Pancreas (tissue), 10 donors: ENCODE results near the gene C11orf98. TPM values are rescaled to one million over a fixed set of nuclear protein-coding genes. Genes with fewer than 3 reads are reported as not detected.

ENCODE experiments used
- ATAC-seq, 4 donors: fragments of 200-7000 bp; cut with Tn5 transposase; one replicate each; pipeline versions ENCODE4 v1.8.0 to v1.9.1; 2020; ENCODE audit warnings: mild to moderate bottlenecking in 4 of 4, moderate library complexity in 4 of 4
- DNase-seq, 6 donors: peaks; one replicate each; pipeline ENCODE4 v3.0.0-alpha.2; 2020
- FAIRE-seq: peaks from 2 replicates; lab custom pipeline; 2012; peaks lifted over from hg19 to GRCh38; lab: Jason Lieb, UNC
- H3K27ac ChIP-seq, 4 donors: fragments of 200-600 bp; sonication (generic); 1 replicate in 3 of 4; 2 replicates in 1 of 4; pipeline versions ENCODE4 v1.5.0 to v1.8.0; 2020
- H3K27me3 ChIP-seq, 4 donors: fragments of 200-600 bp; one replicate each; pipeline ENCODE4 v1.8.0; 2021
- H3K36me3 ChIP-seq, 3 donors: fragments of 200-600 bp; sonication (generic) in 1 of 3; one replicate each; pipeline versions ENCODE4 v1.5.0 to v1.8.0; 2020 to 2021
- H3K4me1 ChIP-seq, 3 donors: fragments of 200-600 bp; one replicate each; pipeline ENCODE4 v1.8.0; 2021
- H3K4me3 ChIP-seq, 4 donors: fragments of 200-600 bp; sonication (generic) in 2 of 4; one replicate each; pipeline versions ENCODE4 v1.5.0 to v1.8.0; 2020 to 2021
- H3K9me3 ChIP-seq, 4 donors: fragments of 200-600 bp; one replicate each; pipeline ENCODE4 v1.8.0; 2021
- WGBS, 2 donors: extraction: QIAGEN DNeasy Blood & Tissue Kit; methylation state at CpG; one replicate each; pipeline ENCODE4 v1.1.7; 2013; 5-methylcytosine and 5-hydroxymethylcytosine counted together
- intact Hi-C, 3 donors: fragments of 100-400 bp; cut with DNase I; formaldehyde crosslinking; loops; one replicate each; pipeline versions ENCODE4 v1.11.1 to v1.14.2; 2022
- polyA plus RNA-seq, 2 donors: library from polyadenylated mRNA; stranded (reverse); fragments of 200-250 nt; gene quantifications; one replicate each; pipeline ENCODE4 v1.2.3, GENCODE V29; 2013
- total RNA-seq, 6 donors: library from RNA; stranded (reverse); fragmentation: NEBNext Ultra II Directional in 4 of 6; extraction: Animal tissue kit (Norgen Biotek cat#: 25700) in 4 of 6; gene quantifications; one replicate each; pipeline versions ENCODE4 v1.2.1 to v1.2.4, GENCODE V29; 2021 to 2023
- TF ChIP-seq, protein P1 (sequence below), 4 donors: fragments of 200-600 bp; sonication (generic) in 3 of 4; IDR thresholded peaks; one replicate each; pipeline versions ENCODE4 v1.5.0 to v1.8.0; 2021; ENCODE audit warnings: antibody characterized with exemption in 4 of 4
- donor health status: healthy with polysubstance abuse.
- donor health status: DM: no; HTN: no; CAD: no; lungs with moderate emphysema.
- donor health status: DM: no; HTN: no; CAD: no.
- donor health status: control.
- donor health status: control.
- donor health status: Bipolar disorder and iron deficiency.
- donor health status: DM: yes; HTN: yes; CAD: no.
- donor health status: DM: no; HTN: no; CAD: no.
- donor health status: DM: no; HTN: no; CAD: no.
- donor health status: DM: yes; HTN: yes; CAD: no.

C11orf98 gene
- total and polyA plus RNA-seq, 8 donors = 13.2 to 70.8 (median 18.3) TPM

DNA sequence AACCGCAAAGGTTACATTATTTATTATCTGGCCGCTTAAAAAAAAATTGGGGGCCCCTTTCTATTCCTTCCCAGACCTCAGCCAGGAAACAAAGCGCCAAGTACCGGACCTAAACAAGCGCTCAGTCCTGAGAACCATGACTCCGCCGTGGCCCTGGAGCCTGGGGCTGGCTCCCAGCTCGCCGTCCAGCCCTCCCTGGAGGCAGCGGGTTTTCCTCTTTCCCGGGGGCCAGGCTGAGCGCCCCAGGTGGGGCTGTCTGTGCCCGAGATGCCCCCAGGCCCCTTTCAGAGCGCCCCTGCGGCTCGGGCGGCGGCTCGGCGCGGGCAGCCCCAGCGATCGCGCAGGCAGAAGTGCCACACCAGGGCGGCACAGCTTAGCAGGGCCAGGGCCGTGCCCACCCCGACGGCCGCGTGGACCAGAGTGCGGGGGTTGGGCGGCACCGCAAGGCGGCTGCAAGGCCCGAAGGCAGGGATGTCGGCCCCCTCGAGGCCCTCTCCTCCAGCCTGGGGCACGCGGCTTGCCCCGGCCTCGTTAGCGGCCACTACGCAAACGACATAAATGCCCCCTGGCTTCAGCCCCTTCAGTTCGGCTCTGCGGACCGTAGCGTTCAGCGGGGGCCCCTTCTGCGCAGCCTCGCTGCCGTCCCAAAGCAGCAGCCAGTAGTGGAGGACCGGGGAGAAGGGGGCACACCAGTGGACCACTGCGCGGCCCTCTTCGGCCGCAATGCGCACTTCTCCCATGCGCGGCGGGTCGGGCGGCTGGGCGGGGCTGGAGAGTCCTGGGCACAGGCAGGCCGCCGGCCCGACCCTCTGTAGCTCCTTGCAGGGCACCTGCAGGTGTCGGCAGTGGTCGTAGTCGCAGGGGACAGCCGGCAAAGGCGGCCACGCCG lies 22.7 kb upstream of the C11orf98 start:
- TF ChIP-seq, protein P1, sequence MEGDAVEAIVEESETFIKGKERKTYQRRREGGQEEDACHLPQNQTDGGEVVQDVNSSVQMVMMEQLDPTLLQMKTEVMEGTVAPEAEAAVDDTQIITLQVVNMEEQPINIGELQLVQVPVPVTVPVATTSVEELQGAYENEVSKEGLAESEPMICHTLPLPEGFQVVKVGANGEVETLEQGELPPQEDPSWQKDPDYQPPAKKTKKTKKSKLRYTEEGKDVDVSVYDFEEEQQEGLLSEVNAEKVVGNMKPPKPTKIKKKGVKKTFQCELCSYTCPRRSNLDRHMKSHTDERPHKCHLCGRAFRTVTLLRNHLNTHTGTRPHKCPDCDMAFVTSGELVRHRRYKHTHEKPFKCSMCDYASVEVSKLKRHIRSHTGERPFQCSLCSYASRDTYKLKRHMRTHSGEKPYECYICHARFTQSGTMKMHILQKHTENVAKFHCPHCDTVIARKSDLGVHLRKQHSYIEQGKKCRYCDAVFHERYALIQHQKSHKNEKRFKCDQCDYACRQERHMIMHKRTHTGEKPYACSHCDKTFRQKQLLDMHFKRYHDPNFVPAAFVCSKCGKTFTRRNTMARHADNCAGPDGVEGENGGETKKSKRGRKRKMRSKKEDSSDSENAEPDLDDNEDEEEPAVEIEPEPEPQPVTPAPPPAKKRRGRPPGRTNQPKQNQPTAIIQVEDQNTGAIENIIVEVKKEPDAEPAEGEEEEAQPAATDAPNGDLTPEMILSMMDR (IDR thresholded peaks at IDR 0.05) = no peak
- intact Hi-C loops = no loop called here
- DNase-seq (no peak), FAIRE-seq (no peak), ATAC-seq (peak in 2 of 4 donors; percentile 23 to 28)
- no peak overlapping the region for H3K27ac ChIP-seq
- WGBS, 2 donors = 45 to 46% methylated on average over 74 of the region's 74 CpGs
- no peaks in the 10 kb centered on the region for H3K4me1 ChIP-seq
- no peaks in the 10 kb centered on the region for H3K9me3 ChIP-seq
- no peaks in the 10 kb centered on the region for H3K27me3 ChIP-seq
- H3K4me3 ChIP-seq = peak overlapping the region in 1 of 4 donors; percentile 18
- H3K36me3 ChIP-seq = peaks cover 0 to 13% (median 0%) of the 10 kb centered on the region in 3 donors

DNA sequence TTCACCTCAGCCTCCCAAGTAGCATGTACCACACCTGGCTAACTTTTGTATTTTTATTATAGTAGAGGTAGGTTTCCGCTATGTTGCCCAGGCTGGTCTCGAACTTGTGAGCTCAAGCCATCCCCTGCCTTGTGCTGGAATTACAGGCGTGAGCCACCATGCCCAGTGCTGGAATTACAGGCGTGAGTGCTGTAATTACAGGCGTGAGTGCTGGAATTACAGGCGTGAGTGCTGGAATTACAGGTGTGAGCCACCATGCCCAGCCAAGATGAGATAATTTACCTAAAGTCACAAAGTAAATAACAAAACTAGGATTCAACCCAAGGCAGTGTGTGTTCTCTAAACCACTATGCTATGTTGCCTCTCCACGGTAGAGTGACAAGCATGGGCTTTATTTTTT lies 17.5 kb upstream of the C11orf98 start:
- WGBS, 2 donors = 52 to 53% methylated on average over 7 of the region's 7 CpGs
- Histone ChIP-seq H3K27ac (no peak overlapping the region), H3K27me3 (no peaks in the 10 kb centered on the region), H3K4me1 (peaks cover 0 to 9% (median 8%) of the 10 kb centered on the region in 3 donors), H3K36me3 (no peaks in the 10 kb centered on the region), H3K9me3 (no peaks in the 10 kb centered on the region), H3K4me3 (no peak overlapping the region)
- TF ChIP-seq, protein P1 (IDR thresholded peaks at IDR 0.05) = no peak
- FAIRE-seq (no peak), DNase-seq (peak in 1 of 6 donors; percentile 56), ATAC-seq (peak in 3 of 4 donors; percentile 7 to 55 (median 39))
- intact Hi-C loops = no loop called here

DNA sequence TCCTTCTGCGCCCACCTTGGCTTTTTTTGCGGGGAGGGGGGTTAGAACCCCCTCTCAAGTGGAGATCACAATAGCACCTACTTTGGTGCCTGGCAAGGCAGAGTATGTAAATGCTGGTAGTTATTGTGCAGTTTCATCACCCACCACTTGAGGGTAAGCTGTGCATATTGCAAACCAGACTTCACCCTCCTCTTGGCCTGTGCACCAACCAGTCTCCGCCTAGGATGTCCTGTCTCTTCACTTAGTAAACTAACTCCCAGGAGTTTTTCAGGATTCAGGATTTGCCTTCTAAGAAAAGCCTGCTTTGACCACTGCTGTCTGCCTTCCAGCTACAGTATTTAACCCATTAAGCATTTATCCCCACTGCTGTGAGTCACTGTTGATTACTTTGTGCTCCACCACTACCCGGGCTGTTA lies 15.8 kb upstream of the C11orf98 start:
- DNase-seq = peak in 2 of 6 donors; percentile 49 to 50
- 26 to 33% methylated on average over 4 of the region's 4 CpGs for WGBS, 2 donors
- no peaks in the 10 kb centered on the region for H3K27me3 ChIP-seq
- no peaks in the 10 kb centered on the region for H3K9me3 ChIP-seq
- no peak overlapping the region for H3K4me3 ChIP-seq
- H3K36me3 ChIP-seq = peaks cover 0 to 4% (median 0%) of the 10 kb centered on the region in 3 donors
- TF ChIP-seq, protein P1 (IDR thresholded peaks at IDR 0.05) = peak in 3 of 4 donors; percentile 9 to 35 (median 17)
- ATAC-seq = peak; percentile 46 to 85 (median 80)
- no peak for FAIRE-seq
- H3K4me1 ChIP-seq = peaks cover 0 to 13% (median 12%) of the 10 kb centered on the region in 3 donors
- H3K27ac ChIP-seq = no peak overlapping the region
- intact Hi-C loops = no loop called here

DNA sequence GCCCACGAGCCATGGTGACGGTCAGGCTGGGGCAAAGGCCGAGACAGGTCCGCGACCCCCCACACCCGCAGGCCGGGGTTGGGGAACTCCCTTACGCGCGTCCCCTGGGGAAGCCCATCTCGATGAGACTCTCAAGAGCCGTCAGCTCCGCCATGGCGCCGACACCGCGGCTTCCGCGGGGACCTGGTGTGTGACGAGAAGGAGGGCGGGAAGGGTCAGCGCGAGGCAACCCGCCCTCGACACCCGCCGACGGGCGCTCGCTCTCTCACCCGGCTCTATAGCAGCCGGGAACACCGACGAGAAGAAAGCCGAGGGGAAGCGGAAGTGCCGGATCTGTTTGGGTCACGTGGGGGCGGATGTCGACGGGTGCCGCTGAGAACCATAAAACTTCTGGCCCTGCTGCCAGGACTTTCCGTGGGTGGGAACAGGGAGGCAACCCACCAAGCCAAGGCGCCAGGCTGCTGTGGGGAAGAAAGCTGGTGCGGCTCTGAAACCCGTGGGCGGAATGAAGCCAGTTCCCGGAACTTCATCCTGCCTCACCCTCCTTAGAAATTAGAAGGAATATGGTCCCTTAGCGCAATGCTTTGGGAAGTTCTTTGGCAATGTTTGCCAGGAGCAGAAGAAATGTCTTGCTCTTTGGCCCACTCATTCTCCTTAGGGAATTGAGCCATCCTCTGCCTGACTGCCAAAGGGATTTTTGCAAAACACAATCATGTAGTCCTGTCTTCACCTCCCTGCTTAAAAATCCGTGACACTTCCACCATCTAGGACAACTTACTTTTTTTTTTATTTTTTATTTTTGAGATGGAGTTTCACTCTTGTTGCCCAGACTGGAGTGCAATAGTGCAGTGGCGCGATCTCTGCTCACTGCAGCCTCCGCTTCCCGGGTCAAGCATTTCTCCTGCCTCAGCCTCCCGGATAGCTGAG lies 14.0 kb upstream of the C11orf98 start, which contains the start of gene UBXN1:
Gene UBXN1 (minus strand): TSS at position 304 of the 927 bp plus-strand sequence. CDS start 150 bp downstream, at position 154.
- Histone ChIP-seq H3K4me1 (peaks cover 0 to 13% (median 12%) of the 10 kb centered on the region in 3 donors), H3K27ac (peak within 1 kb of the TSS; percentile 40 to 87 (median 74)), H3K27me3 (no peaks in the 10 kb centered on the region), H3K4me3 (peak within 1 kb of the TSS; percentile 68 to 98 (median 96)), H3K36me3 (peaks cover 0 to 4% (median 0%) of the 10 kb centered on the region in 3 donors), H3K9me3 (no peaks in the 10 kb centered on the region)
- ATAC-seq = peak; percentile 86 to 92 (median 90)
- WGBS, 2 donors = 5 to 7% methylated on average over 55 of the region's 55 CpGs
- peak; percentile 79 to 91 (median 84) for DNase-seq
- intact Hi-C loops = no loop called here
- TF ChIP-seq, protein P1 (IDR thresholded peaks at IDR 0.05) = no peak
- FAIRE-seq = no peak
